GM12874 (cell line): ENCODE measurements around the gene USP22.

Source experiments
- CTCF ChIP-seq: IDR thresholded peaks from 2 replicates; pipeline ENCODE4 v1.5.1; 2011; ENCODE audit warnings: low read depth, mild to moderate bottlenecking, control low read depth, low read length, moderate library complexity; ENCODE audit not compliant: insufficient read depth

Gene USP22

GRCh38 chr17:20965492-20965891, 77.3 kb downstream of the USP22 start:
- no peak for TF ChIP-seq CTCF

- TF ChIP-seq CTCF = no peak
Measured at GRCh38 chr17:20961586-20961985, 81.2 kb downstream of the USP22 start.

- no peak for TF ChIP-seq CTCF
Measured at GRCh38 chr17:20960871-20961270, 81.9 kb downstream of the USP22 start.

GRCh38 chr17:20955427-20956323, 87.1 kb downstream of the USP22 start:
- TF ChIP-seq CTCF = no peak

GRCh38 chr17:20954794-20955193, 88.0 kb downstream of the USP22 start:
- no peak for TF ChIP-seq CTCF

- no peak for TF ChIP-seq CTCF
Measured at GRCh38 chr17:20952183-20952582, 90.6 kb downstream of the USP22 start.
